ENCODE measurements around the gene CASKIN1. TPM values are rescaled to one million over a fixed set of nuclear protein-coding genes. Genes with fewer than 3 reads are reported as not detected.
A peak's percentile ranks its signal among the peaks of the same experiment; 100 is the strongest.

Gene CASKIN1
- total and polyA plus RNA-seq, 8 donors, result 0.15 to 0.73 (median 0.37) TPM; not detected in 4

GRCh38 chr16:2159175-2159838 lies 37.1 kb downstream of the CASKIN1 start:
- H3K27ac ChIP-seq, result peak overlapping the region; percentile 72 to 97 (median 89)
- DNase-seq, result peak; percentile 82 to 92
- H3K27me3 ChIP-seq, result no peaks in the 10 kb centered on the region
- peak; percentile 65 for TF ChIP-seq EP300 (IDR thresholded peaks at IDR 0.05)
- no peak for TF ChIP-seq POLR2A (IDR thresholded peaks at IDR 0.05)
- no peak for TF ChIP-seq CTCF (IDR thresholded peaks at IDR 0.05)
- TF ChIP-seq POLR2AphosphoS5 (IDR thresholded peaks at IDR 0.05), result peak in 1 of 3 donors; percentile 43
- intact Hi-C loops (cut with DNase I; ENCODE audit: low total_unique reads), result no loop called here
- no peaks in the 10 kb centered on the region for H3K9me3 ChIP-seq
- peak overlapping the region; percentile 8 to 33 (median 30) for H3K4me3 ChIP-seq
- peaks cover 0 to 9% (median 2%) of the 10 kb centered on the region in 4 donors for H3K36me3 ChIP-seq
- peaks cover 65 to 90% (median 87%) of the 10 kb centered on the region in 4 donors for H3K4me1 ChIP-seq
- 25 to 52% (median 35%) methylated on average over 15 to 24 of the region's 24 CpGs for WGBS, 5 donors

- H3K27me3 ChIP-seq, result no peaks in the 10 kb centered on the region
- WGBS, 5 donors, result 63 to 79% (median 77%) methylated on average over 13 to 15 of the region's 15 CpGs
- peak overlapping the region; percentile 72 to 97 (median 89) for H3K27ac ChIP-seq
- DNase-seq, result no peak
- peak overlapping the region in 3 of 4 donors; percentile 4 to 90 (median 87) for H3K4me3 ChIP-seq
- TF ChIP-seq POLR2AphosphoS5 (IDR thresholded peaks at IDR 0.05) (no peak), CTCF (IDR thresholded peaks at IDR 0.05) (no peak)
- peaks cover 0 to 4% (median under 1%) of the 10 kb centered on the region in 4 donors for H3K36me3 ChIP-seq
- intact Hi-C loops (cut with DNase I; ENCODE audit: low total_unique reads), result no loop called here
- no peaks in the 10 kb centered on the region for H3K9me3 ChIP-seq
- H3K4me1 ChIP-seq, result peaks cover 73 to 92% (median 90%) of the 10 kb centered on the region in 4 donors
Measured at GRCh38 chr16:2158262-2158638, 38.2 kb downstream of the CASKIN1 start.

- intact Hi-C loops (cut with DNase I; ENCODE audit: low total_unique reads), result no loop called here
- no peaks in the 10 kb centered on the region for H3K9me3 ChIP-seq
- DNase-seq, result peak in 1 of 2 donors; percentile 59
- no peaks in the 10 kb centered on the region for H3K27me3 ChIP-seq
- peak overlapping the region in 3 of 4 donors; percentile 66 to 90 (median 87) for H3K4me3 ChIP-seq
- peaks cover 0 to 4% (median 0%) of the 10 kb centered on the region in 4 donors for H3K36me3 ChIP-seq
- peak overlapping the region; percentile 72 to 97 (median 89) for H3K27ac ChIP-seq
- peaks cover 75 to 92% (median 90%) of the 10 kb centered on the region in 4 donors for H3K4me1 ChIP-seq
- WGBS, 5 donors, result 34 to 57% (median 47%) methylated on average over 20 to 27 of the region's 27 CpGs
- TF ChIP-seq EP300 (IDR thresholded peaks at IDR 0.05) (no peak), CTCF (IDR thresholded peaks at IDR 0.05) (no peak), POLR2A (IDR thresholded peaks at IDR 0.05) (no peak), POLR2AphosphoS5 (IDR thresholded peaks at IDR 0.05) (peak in 1 of 3 donors; percentile 24)
Measured at GRCh38 chr16:2157480-2158261, 38.7 kb downstream of the CASKIN1 start.

- Histone ChIP-seq H3K4me3 (peak overlapping the region; percentile 66 to 90 (median 83)), H3K27me3 (no peaks in the 10 kb centered on the region), H3K36me3 (peaks cover under 1 to 9% (median 3%) of the 10 kb centered on the region in 4 donors), H3K9me3 (no peaks in the 10 kb centered on the region), H3K4me1 (peaks cover 75 to 92% (median 90%) of the 10 kb centered on the region in 4 donors), H3K27ac (peak overlapping the region; percentile 72 to 97 (median 89))
- 49 to 61% (median 57%) methylated on average over 5 of the region's 5 CpGs for WGBS, 5 donors
- TF ChIP-seq EP300 (IDR thresholded peaks at IDR 0.05), result no peak
- no peak for TF ChIP-seq CTCF (IDR thresholded peaks at IDR 0.05)
- no peak for TF ChIP-seq POLR2AphosphoS5 (IDR thresholded peaks at IDR 0.05)
- no peak for TF ChIP-seq POLR2A (IDR thresholded peaks at IDR 0.05)
- intact Hi-C loops (cut with DNase I; ENCODE audit: low total_unique reads), result no loop called here
- no peak for DNase-seq
Measured at GRCh38 chr16:2156849-2157224, 39.6 kb downstream of the CASKIN1 start.

Data from stomach (tissue), 9 donors.